Panc1 (cell line): Measurements from ENCODE around the gene KRTAP2-1. TPM values are rescaled to one million over a fixed set of nuclear protein-coding genes. Genes with fewer than 3 reads are reported as not detected.

ENCODE experiments used
- ATAC-seq: fragments of 200-7000 bp; cut with Tn5 transposase; 2 replicates; pipeline ENCODE4 v1.9.1; 2020; ENCODE audit warnings: mild to moderate bottlenecking, moderate library complexity
- BruUV-seq: library from RNA; stranded (reverse); fragments of 400-500 nt; replicated peaks from 2 replicates; lab custom pipeline; 2021; lab: Mats Ljungman, UMichigan
- CTCF ChIA-PET: fragments of 300-600 bp; sonication (Branson Sonifier 250); formaldehyde crosslinking; loops from one replicate; lab custom pipeline; 2022; ENCODE audit warnings: antibody characterized with exemption; lab: Charles Lee
- POLR2A ChIA-PET: fragments of 300-600 bp; sonication (Branson Sonifier 250); formaldehyde crosslinking; loops from one replicate; lab custom pipeline; 2022; ENCODE audit warnings: antibody characterized with exemption; lab: Charles Lee
- DNase-seq: peaks from one replicate; pipeline ENCODE4 v3.0.0-alpha.2; 2010; ENCODE audit warnings: low read depth, low spot score
- H3K27ac ChIP-seq: 2 replicates; pipeline ENCODE4 v1.5.1; 2011; ENCODE audit warnings: mild to moderate bottlenecking, low read length, inconsistent platforms
- H3K27me3 ChIP-seq: fragments of 200-500 bp; sonication (Bioruptor generic); 2 replicates; pipeline ENCODE4 v1.6.0; 2014; ENCODE audit warnings: low read length, inconsistent platforms; ENCODE audit not compliant: control insufficient read depth, insufficient read depth
- H3K36me3 ChIP-seq: fragments of 200-500 bp; sonication (Bioruptor generic); 2 replicates; pipeline ENCODE4 v1.5.1; 2014; ENCODE audit warnings: inconsistent platforms, mild to moderate bottlenecking, low read length, moderate library complexity; ENCODE audit not compliant: control insufficient read depth, insufficient read depth
- H3K4me1 ChIP-seq: 2 replicates; pipeline ENCODE4 v1.5.1; 2011; ENCODE audit warnings: inconsistent platforms, mild to moderate bottlenecking, low read length, moderate library complexity; ENCODE audit not compliant: control insufficient read depth, insufficient read depth
- H3K4me3 ChIP-seq, 2 experiments: 2 replicates each; pipeline ENCODE4 v1.5.1; 2011 to 2012; ENCODE audit warnings: low read depth in 2 of 2, low read length in 2 of 2, mild to moderate bottlenecking in 2 of 2, inconsistent platforms in 1 of 2, moderate library complexity in 1 of 2
- H3K9me3 ChIP-seq: fragments of 200-500 bp; sonication (Bioruptor generic); 2 replicates; pipeline ENCODE4 v1.5.1; 2014; ENCODE audit warnings: low read depth, mild to moderate bottlenecking, inconsistent platforms, low read length, moderate library complexity; ENCODE audit not compliant: control insufficient read depth, insufficient read depth
- POLR2AphosphoS5 ChIP-seq: IDR thresholded peaks from 2 replicates; pipeline ENCODE4 v1.6.1; 2012; ENCODE audit warnings: mild to moderate bottlenecking, low read depth, low read length, moderate library complexity
- SIN3A ChIP-seq: IDR thresholded peaks from 2 replicates; pipeline ENCODE4 v1.6.1; 2012; ENCODE audit warnings: low read depth, mild to moderate bottlenecking, low read length, moderate library complexity, borderline replicate concordance; ENCODE audit not compliant: insufficient read depth
- TCF7L2 ChIP-seq: IDR thresholded peaks from 2 replicates; pipeline ENCODE4 v1.6.1; 2011; ENCODE audit warnings: mild to moderate bottlenecking, low read depth, low read length, inconsistent platforms
- in situ Hi-C: cut with HindIII; loops from 2 replicates; pipeline ENCODE4 v1.10.0; 2016; ENCODE audit warnings: low sequenced_read_pairs, low pct_unique_long_range_greater_than_20kb
- intact Hi-C: fragments of 100-400 bp; cut with micrococcal nuclease; formaldehyde crosslinking; loops from one replicate; pipeline ENCODE4 v1.10.0; 2022; ENCODE audit not compliant: unreplicated experiment
- total RNA-seq: library from RNA; stranded (reverse); gene quantifications from one replicate; pipeline ENCODE4 v1.2.1, GENCODE V29; 2021; ENCODE audit not compliant: unreplicated experiment
- TF ChIP-seq, protein P1 (sequence below): fragments of 450-650 bp; IDR thresholded peaks from 2 replicates; pipeline ENCODE4 v1.5.1; 2017; ENCODE audit warnings: mild to moderate bottlenecking
- TF ChIP-seq, protein P2 (sequence below), 2 experiments: IDR thresholded peaks; 2 replicates each; pipeline ENCODE4 v1.6.1; 2011 to 2012; ENCODE audit warnings: low read depth in 2 of 2, control low read depth in 1 of 2, low read length in 1 of 2, mild to moderate bottlenecking in 1 of 2, moderate library complexity in 1 of 2; ENCODE audit not compliant: insufficient read depth in 1 of 2

Gene KRTAP2-1
- total RNA-seq, 1 experiment from 2014 or later: not detected

DNA sequence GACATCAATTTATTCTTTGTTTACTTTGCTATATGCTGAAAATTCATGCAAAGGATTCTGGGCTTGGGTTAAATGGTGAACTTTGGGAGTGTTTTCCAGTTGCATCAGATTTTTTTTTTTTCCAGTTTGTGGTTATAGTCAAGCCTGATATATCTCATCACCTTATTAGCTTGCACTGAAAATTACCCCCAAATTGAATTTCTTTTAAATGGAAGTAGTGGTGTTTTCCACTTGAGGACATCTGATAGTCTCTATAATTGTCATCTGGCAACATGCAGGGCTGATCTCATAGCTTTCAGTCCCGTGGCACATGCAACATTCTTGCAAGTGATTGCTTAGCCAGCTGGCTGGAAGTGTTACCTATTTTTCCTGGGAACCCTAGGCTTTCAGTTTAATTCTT, 33.5 kb downstream of the KRTAP2-1 start:
- H3K27me3 ChIP-seq: no peaks in the 10 kb centered on the region; the same call in 1 of the 2 replicates
- H3K4me1 ChIP-seq: no peaks in the 10 kb centered on the region
- no TSS peak for BruUV-seq
- no peak for ATAC-seq
- H3K27ac ChIP-seq: no peak overlapping the region
- in situ Hi-C loops (no loop called here), intact Hi-C loops (no loop called here)
- ChIA-PET CTCF (no interaction called here), POLR2A (no interaction called here)
- H3K4me3 ChIP-seq: no peak overlapping the region
- TF ChIP-seq, protein P1, sequence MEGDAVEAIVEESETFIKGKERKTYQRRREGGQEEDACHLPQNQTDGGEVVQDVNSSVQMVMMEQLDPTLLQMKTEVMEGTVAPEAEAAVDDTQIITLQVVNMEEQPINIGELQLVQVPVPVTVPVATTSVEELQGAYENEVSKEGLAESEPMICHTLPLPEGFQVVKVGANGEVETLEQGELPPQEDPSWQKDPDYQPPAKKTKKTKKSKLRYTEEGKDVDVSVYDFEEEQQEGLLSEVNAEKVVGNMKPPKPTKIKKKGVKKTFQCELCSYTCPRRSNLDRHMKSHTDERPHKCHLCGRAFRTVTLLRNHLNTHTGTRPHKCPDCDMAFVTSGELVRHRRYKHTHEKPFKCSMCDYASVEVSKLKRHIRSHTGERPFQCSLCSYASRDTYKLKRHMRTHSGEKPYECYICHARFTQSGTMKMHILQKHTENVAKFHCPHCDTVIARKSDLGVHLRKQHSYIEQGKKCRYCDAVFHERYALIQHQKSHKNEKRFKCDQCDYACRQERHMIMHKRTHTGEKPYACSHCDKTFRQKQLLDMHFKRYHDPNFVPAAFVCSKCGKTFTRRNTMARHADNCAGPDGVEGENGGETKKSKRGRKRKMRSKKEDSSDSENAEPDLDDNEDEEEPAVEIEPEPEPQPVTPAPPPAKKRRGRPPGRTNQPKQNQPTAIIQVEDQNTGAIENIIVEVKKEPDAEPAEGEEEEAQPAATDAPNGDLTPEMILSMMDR: no peak
- TF ChIP-seq SIN3A (no peak), POLR2AphosphoS5 (no peak), TCF7L2 (no peak)
- TF ChIP-seq, protein P2, sequence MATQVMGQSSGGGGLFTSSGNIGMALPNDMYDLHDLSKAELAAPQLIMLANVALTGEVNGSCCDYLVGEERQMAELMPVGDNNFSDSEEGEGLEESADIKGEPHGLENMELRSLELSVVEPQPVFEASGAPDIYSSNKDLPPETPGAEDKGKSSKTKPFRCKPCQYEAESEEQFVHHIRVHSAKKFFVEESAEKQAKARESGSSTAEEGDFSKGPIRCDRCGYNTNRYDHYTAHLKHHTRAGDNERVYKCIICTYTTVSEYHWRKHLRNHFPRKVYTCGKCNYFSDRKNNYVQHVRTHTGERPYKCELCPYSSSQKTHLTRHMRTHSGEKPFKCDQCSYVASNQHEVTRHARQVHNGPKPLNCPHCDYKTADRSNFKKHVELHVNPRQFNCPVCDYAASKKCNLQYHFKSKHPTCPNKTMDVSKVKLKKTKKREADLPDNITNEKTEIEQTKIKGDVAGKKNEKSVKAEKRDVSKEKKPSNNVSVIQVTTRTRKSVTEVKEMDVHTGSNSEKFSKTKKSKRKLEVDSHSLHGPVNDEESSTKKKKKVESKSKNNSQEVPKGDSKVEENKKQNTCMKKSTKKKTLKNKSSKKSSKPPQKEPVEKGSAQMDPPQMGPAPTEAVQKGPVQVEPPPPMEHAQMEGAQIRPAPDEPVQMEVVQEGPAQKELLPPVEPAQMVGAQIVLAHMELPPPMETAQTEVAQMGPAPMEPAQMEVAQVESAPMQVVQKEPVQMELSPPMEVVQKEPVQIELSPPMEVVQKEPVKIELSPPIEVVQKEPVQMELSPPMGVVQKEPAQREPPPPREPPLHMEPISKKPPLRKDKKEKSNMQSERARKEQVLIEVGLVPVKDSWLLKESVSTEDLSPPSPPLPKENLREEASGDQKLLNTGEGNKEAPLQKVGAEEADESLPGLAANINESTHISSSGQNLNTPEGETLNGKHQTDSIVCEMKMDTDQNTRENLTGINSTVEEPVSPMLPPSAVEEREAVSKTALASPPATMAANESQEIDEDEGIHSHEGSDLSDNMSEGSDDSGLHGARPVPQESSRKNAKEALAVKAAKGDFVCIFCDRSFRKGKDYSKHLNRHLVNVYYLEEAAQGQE (IDR thresholded peaks at IDR 0.05; ENCODE audit: insufficient read depth in 1 of 2, low read depth in 2 of 2, low read length in 1 of 2): no peak
- no peak for DNase-seq
- H3K9me3 ChIP-seq: no peaks in the 10 kb centered on the region
- no peaks in the 10 kb centered on the region for H3K36me3 ChIP-seq

DNA sequence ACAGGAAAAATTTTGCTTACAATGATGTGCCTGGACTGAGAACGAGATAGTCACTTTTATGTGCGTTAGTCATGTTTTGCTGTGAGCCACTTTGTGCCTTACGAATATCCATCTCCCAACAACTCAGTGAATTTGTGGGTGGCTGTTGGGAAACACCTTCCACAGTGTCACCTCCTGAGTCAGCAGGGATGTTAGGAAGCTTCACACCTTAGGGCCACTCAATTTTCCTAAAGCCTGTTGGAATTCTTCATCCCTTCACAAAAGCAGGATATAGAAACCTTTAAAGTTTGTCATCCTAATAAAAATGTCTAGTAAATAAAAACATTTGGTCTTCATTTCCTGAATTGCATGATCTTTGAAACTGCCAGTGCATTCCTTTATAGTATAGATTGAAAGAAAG, 33.9 kb downstream of the KRTAP2-1 start:
- DNase-seq (no peak), ATAC-seq (no peak)
- intact Hi-C loops: no loop called here
- no TSS peak for BruUV-seq
- H3K9me3 ChIP-seq: no peaks in the 10 kb centered on the region
- H3K4me1 ChIP-seq: no peaks in the 10 kb centered on the region
- TF ChIP-seq POLR2AphosphoS5: no peak
- in situ Hi-C loops: no loop called here
- ChIA-PET POLR2A (no interaction called here), CTCF (no interaction called here)
- H3K36me3 ChIP-seq: no peaks in the 10 kb centered on the region
- no peak overlapping the region for H3K4me3 ChIP-seq
- no peaks in the 10 kb centered on the region; the same call in 1 of the 2 replicates for H3K27me3 ChIP-seq
- H3K27ac ChIP-seq: no peak overlapping the region

DNA sequence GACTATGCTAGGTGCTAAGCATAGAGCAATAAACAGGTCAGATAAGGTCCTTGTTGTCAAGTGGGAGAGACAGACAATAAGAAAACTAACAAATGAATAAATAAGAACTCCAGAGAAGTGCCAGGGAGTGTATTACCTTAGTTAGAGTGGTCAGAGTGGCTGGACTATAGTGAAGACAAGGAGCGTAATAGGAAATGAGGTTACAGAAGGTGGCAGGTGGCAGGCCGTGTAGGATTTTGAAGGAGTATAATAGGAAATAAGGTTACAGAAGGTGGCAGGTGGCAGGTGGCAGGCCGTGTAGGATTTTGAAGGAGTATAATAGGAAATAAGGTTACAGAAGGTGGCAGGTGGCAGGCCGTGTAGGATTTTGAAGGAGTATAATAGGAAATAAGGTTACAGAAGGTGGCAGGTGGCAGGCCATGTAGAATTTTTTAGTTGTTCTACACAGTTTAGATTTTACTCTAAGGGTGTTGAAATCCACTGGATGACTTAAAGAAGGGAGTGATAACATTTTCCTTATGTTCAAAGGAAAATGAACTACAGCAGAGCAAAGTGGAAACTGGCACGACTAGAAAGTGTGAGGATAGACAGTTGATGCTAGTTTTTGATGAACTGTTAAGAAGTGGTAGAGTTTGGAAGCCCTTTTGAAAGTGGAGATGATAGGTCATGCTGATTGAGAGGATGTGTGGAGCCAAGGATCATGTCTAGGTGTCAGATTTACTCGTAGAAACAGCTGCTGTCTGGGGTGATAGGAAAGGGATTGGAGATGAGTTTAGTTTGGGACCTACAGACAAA, 34.6 kb downstream of the KRTAP2-1 start:
- H3K4me3 ChIP-seq: no peak overlapping the region
- DNase-seq (no peak), ATAC-seq (no peak)
- intact Hi-C loops: no loop called here
- CTCF ChIA-PET: no interaction called here
- TF ChIP-seq, protein P2 (IDR thresholded peaks at IDR 0.05; ENCODE audit: insufficient read depth in 1 of 2, low read depth in 2 of 2, low read length in 1 of 2): no peak
- TF ChIP-seq POLR2AphosphoS5: no peak
- TF ChIP-seq TCF7L2: no peak
- TF ChIP-seq SIN3A: no peak
- TF ChIP-seq, protein P1: no peak
- POLR2A ChIA-PET: no interaction called here
- no peak overlapping the region for H3K27ac ChIP-seq
- H3K9me3 ChIP-seq: no peaks in the 10 kb centered on the region
- no peaks in the 10 kb centered on the region for H3K36me3 ChIP-seq
- H3K27me3 ChIP-seq: no peaks in the 10 kb centered on the region; the same call in 1 of the 2 replicates
- BruUV-seq: no TSS peak
- H3K4me1 ChIP-seq: no peaks in the 10 kb centered on the region
- in situ Hi-C loops: no loop called here
